ENCODE data around the gene ATR. TPM values are rescaled to one million over a fixed set of nuclear protein-coding genes. Genes with fewer than 3 reads are reported as not detected.

Gene ATR
- total and polyA plus RNA-seq, 10 of the 15 experiments (the other 5 are each of a cell fraction or from before 2014, with no cell fraction given), result 21.0 to 41.5 (median 30.1) TPM

GRCh38 chr3:142622405-142622804, 43.9 kb upstream of the ATR start:
- POLR2A ChIA-PET, result no interaction called here

More at GRCh38 chr3:142622405-142622804, 43.9 kb upstream of the ATR start:
- Histone ChIP-seq H2AFZ (ENCODE audit: control insufficient read depth, low read depth, low read length) (no peak overlapping the region), H3K9me3 (replicated peaks; ENCODE audit: control insufficient read depth, insufficient read depth, low read length) (no peaks in the 10 kb centered on the region), H3K4me1 (ENCODE audit: control insufficient read depth, insufficient read depth, low read length) (no peaks in the 10 kb centered on the region), H3K79me2 (ENCODE audit: control insufficient read depth, insufficient read depth, low read length) (no peaks in the 10 kb centered on the region), H3K9ac (ENCODE audit: control insufficient read depth, insufficient read depth, low read length) (no peak overlapping the region), H3K4me2 (ENCODE audit: control insufficient read depth, insufficient read depth) (no peak overlapping the region), H3K36me3 (ENCODE audit: control insufficient read depth in 2 of 2, insufficient read depth in 2 of 2, low read length in 1 of 2) (no peaks in the 10 kb centered on the region), H3K4me3 (no peak overlapping the region), H4K20me1 (ENCODE audit: control insufficient read depth, insufficient read depth) (no peaks in the 10 kb centered on the region), H3K27me3 (replicated peaks in 1 of 2; ENCODE audit: control insufficient read depth in 2 of 2, insufficient read depth in 2 of 2, low read length in 1 of 2) (no peaks in the 10 kb centered on the region), H3K27ac (ENCODE audit: control insufficient read depth, insufficient read depth) (no peak overlapping the region)
- ATAC-seq, result no peak
- TF ChIP-seq CTCF (IDR thresholded peaks at IDR 0.05 in 2 of 3, conservative IDR thresholded peaks at IDR 0.05 in 1 of 3; ENCODE audit: control insufficient read depth in 2 of 3, extremely low read depth in 1 of 3, insufficient read depth in 1 of 3, low read depth in 3 of 3, low read length in 3 of 3), result no peak
- no peak for TF ChIP-seq POLR2A (IDR thresholded peaks at IDR 0.05; ENCODE audit: low read depth, low read length)
- no peak for TF ChIP-seq CREM (IDR thresholded peaks at IDR 0.05; ENCODE audit: low read depth)
- TF ChIP-seq ZNF274 (IDR thresholded peaks at IDR 0.05; ENCODE audit: insufficient read depth, insufficient read length), result no peak
- no peak for TF ChIP-seq EGR1 (IDR thresholded peaks at IDR 0.05; ENCODE audit: borderline replicate concordance in 1 of 2, low read depth in 2 of 2, low read length in 2 of 2)
- TF ChIP-seq RFX5 (IDR thresholded peaks at IDR 0.05; ENCODE audit: low read depth, low read length), result no peak
- no peak for TF ChIP-seq RELA (IDR thresholded peaks at IDR 0.05; ENCODE audit: borderline replicate concordance, partially characterized antibody)
- no peak for TF ChIP-seq IRF4 (IDR thresholded peaks at IDR 0.05; ENCODE audit: low read depth, low read length)
- TF ChIP-seq ZNF24 (IDR thresholded peaks at IDR 0.05), result no peak
- TF ChIP-seq SIN3A (IDR thresholded peaks at IDR 0.05; ENCODE audit: low read depth, low read length), result no peak
- no peak for TF ChIP-seq RUNX3 (IDR thresholded peaks at IDR 0.05; ENCODE audit: low read length)
- TF ChIP-seq BRCA1 (IDR thresholded peaks at IDR 0.05; ENCODE audit: low read depth, low read length), result no peak
- no peak for TF ChIP-seq EP300 (IDR thresholded peaks at IDR 0.05; ENCODE audit: borderline replicate concordance in 1 of 2, control insufficient read depth in 1 of 2, low read depth in 2 of 2, low read length in 2 of 2)
- no peak for TF ChIP-seq PKNOX1 (IDR thresholded peaks at IDR 0.05)
- TF ChIP-seq NKRF (conservative IDR thresholded peaks at IDR 0.05), result no peak
- RAD21 ChIA-PET (ENCODE audit: unreplicated experiment), result no interaction called here
- FAIRE-seq, result no peak
- WGBS (ENCODE audit: insufficient coverage, insufficient replicate concordance, low lambda C conversion rate, missing lambda C conversion rate), result 46% methylated on average over 2 of the region's 2 CpGs
- no peak for DNase-seq (ENCODE audit: low read depth, low spot score)
- intact Hi-C loops (cut with micrococcal nuclease; ENCODE audit: unreplicated experiment) (no loop called here), in situ Hi-C loops (cut with MboI) (no loop called here)
- BruUV-seq (replicated peaks), result no TSS peak
- SMC1A ChIA-PET (ENCODE audit: uncharacterized antibody, unreplicated experiment), result no interaction called here
- CTCF ChIA-PET, result no interaction called here
